Colon (tissue), 2 donors: ENCODE results near the gene TMEM252.

Experiments used
- FAIRE-seq: peaks from 2 replicates; lab custom pipeline; 2012; peaks lifted over from hg19 to GRCh38; lab: Jason Lieb, UNC
- donor health status: control.
- donor health status: control.

TMEM252 gene, protein sequence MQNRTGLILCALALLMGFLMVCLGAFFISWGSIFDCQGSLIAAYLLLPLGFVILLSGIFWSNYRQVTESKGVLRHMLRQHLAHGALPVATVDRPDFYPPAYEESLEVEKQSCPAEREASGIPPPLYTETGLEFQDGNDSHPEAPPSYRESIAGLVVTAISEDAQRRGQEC

GRCh38 chr9:68540712-68541535, at the start of gene TMEM252:
Gene TMEM252 (minus strand): TSS chr9:68540883. CDS start chr9:68540814, 69 bp downstream.
- no peak for FAIRE-seq

GRCh38 chr9:68585034-68585761, 44.5 kb upstream of the TMEM252 start:
- FAIRE-seq, result no peak

DNA sequence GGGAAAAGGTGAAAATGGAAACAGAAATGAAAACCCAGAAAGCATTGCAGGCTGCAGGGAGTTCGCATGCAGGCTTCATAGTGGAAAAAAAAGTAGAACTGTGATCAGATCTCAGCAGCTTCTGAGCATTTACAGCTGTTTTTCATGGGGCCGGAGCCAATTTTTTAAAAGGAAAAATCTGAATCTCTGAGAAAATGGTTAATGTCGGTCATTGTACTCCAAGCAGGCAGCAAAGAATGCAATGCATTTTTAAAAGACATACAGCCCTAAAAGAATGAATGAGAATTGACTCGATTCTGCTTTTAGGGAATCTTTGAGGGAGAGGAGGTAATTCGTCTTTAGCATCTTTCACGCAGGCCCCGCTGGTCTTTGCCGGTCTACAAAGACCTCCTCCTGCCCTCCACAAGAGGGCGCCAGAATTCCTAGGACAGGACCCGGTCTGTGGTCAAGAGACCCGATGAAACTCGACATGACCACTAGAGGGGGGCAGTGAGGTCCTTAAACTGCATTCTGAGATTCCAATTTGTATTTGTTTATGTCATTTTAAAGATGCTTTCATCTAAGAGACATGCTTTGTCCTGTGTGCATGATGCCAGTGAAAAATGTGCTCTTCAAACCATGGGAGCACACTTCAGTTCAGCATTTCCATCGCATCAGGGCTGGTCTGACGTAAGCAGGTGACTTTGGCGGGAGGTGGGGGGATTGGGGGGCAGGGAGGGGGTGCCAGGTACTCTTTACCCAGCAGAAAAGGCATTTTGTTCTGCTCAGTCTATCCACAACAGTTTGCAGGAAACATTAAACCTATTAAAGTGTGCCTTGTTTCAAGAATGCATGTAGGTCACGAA, 43.7 kb upstream of the TMEM252 start:
- no peak for FAIRE-seq

GRCh38 chr9:68581696-68582095, 41.0 kb upstream of the TMEM252 start:
- FAIRE-seq, result no peak

GRCh38 chr9:68577774-68578591, 37.3 kb upstream of the TMEM252 start:
- no peak for FAIRE-seq

GRCh38 chr9:68575817-68576216, 35.1 kb upstream of the TMEM252 start:
- no peak for FAIRE-seq

GRCh38 chr9:68574150-68574549, 33.5 kb upstream of the TMEM252 start:
- no peak for FAIRE-seq

GRCh38 chr9:68567565-68567964, 26.9 kb upstream of the TMEM252 start:
- no peak for FAIRE-seq

GRCh38 chr9:68562461-68562860, 21.8 kb upstream of the TMEM252 start:
- FAIRE-seq, result no peak

- FAIRE-seq, result no peak
Measured at GRCh38 chr9:68560071-68560844, 19.6 kb upstream of the TMEM252 start.

DNA sequence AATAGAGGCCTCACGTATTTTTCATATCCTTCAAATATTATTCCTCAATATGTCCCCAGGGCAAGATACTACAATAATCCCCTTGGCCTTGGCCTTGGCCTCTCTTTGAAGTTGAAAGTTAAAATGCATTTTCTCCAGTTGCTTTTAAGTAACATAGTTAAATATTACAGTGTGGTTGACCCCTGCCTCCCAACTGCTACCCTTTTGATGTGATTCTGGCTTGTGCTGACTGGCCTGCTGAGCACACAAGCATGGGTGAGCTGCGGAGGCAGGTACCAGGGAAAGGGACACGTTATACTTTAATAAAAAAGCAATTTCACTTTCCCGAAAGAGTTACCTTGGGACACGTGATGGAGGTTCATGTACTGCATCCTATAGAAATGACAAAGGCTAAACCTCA, 17.9 kb upstream of the TMEM252 start:
- FAIRE-seq, result no peak

GRCh38 chr9:68555437-68556150, 14.9 kb upstream of the TMEM252 start:
- FAIRE-seq, result no peak

- FAIRE-seq, result no peak
Measured at GRCh38 chr9:68552700-68553476, 12.2 kb upstream of the TMEM252 start.

- FAIRE-seq, result peak; percentile 36
Measured at GRCh38 chr9:68551191-68551590, 10.5 kb upstream of the TMEM252 start.

- FAIRE-seq, result no peak
Measured at GRCh38 chr9:68548241-68548640, 7.6 kb upstream of the TMEM252 start.

GRCh38 chr9:68547417-68547816, 6.7 kb upstream of the TMEM252 start:
- FAIRE-seq, result no peak

DNA sequence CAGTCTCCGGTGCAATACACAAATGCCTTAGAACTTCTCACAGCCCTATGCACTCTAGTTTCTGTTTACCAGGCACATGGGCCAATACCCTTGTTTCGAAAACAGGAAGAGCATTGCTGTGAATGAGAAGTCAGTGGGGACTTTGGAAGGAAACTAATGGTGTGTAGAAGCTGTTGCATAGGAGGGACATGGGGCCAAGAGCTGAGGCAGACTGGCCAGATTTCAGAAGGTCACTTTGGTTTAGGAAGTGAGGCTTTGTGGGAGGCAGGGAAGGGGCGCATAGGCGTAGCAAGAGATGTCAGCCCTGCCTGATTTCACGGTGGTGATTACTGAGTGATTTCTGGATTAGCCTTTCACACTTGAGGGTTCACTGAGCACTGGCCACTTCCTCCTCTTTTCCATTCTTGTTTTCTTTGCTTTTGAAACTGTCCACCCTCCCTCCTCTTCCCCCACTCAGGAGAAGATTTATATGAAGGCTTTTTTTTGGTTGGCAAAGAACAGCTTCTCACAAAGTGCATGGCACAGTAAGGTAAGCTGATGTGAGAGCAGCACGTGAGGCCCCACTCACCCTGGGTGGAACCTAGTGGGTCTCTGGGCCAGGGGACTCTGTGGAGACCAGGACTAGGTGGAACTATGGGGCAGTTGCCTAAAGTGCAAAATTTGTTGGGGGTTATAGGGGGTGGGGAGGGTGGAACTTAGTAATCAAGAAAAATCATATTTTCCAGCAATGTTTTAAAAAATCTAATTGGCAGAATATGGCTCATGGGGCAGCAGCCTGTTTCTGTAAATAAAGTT, 6.1 kb upstream of the TMEM252 start:
- no peak for FAIRE-seq

GRCh38 chr9:68545033-68545705, 4.5 kb upstream of the TMEM252 start:
- no peak for FAIRE-seq
